ENCODE measurements around the gene CNMD.

- no peak for TF ChIP-seq JUN (IDR thresholded peaks at IDR 0.05)
- TF ChIP-seq, protein P1, sequence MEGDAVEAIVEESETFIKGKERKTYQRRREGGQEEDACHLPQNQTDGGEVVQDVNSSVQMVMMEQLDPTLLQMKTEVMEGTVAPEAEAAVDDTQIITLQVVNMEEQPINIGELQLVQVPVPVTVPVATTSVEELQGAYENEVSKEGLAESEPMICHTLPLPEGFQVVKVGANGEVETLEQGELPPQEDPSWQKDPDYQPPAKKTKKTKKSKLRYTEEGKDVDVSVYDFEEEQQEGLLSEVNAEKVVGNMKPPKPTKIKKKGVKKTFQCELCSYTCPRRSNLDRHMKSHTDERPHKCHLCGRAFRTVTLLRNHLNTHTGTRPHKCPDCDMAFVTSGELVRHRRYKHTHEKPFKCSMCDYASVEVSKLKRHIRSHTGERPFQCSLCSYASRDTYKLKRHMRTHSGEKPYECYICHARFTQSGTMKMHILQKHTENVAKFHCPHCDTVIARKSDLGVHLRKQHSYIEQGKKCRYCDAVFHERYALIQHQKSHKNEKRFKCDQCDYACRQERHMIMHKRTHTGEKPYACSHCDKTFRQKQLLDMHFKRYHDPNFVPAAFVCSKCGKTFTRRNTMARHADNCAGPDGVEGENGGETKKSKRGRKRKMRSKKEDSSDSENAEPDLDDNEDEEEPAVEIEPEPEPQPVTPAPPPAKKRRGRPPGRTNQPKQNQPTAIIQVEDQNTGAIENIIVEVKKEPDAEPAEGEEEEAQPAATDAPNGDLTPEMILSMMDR (IDR thresholded peaks at IDR 0.05) = no peak
These were observed 75.3 kb downstream of the CNMD start for GRCh38 chr13:52664272-52664671.
